ENCODE data around the gene LLCFC1.
A peak's percentile ranks its signal among the peaks of the same experiment; 100 is the strongest.

The LLCFC1 gene

DNA sequence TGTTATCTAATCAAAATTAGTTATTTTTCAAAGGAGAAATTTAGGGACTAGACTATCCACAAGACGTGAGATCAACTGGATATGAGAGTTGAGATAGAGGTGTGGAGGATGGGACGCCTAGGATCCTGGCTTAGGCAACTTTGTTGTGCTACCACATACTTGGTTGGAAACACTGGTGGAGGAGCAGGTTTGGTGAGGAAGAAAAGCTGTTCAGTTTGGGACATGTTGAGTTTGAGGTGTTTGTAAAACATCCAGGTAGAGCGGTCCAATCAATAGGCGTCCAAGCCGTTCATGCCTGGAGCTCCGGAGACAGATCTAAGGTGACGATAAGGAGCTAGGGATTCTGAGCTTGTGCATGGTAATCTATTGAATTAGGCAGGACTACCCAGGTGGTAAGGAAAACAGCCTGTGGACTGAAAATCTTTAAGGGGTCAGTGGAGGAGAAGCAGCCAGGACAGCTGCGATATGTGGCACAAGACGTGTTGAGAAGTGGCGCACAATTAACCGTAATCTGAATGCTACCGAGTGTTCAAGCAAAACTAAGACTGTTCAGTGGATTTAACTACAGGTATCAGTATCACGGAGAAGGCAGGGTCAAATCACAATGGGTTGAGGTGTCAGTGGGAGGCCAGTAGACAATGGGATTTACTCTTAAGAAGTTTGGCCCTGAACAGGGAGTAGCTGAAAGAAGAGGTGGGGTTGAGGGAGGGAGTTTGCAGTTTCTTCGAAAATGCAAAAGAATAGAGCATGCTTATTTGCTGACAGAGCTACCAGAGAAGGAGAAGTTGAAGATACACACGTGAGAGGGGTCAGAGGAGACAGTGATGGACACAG lies 37.6 kb upstream of the LLCFC1 start:
- no peak overlapping the region for H3K4me3 ChIP-seq (ENCODE audit: low read length)
- DNase-seq (ENCODE audit: low read depth) = peak; percentile 0
- TF ChIP-seq, protein P1, sequence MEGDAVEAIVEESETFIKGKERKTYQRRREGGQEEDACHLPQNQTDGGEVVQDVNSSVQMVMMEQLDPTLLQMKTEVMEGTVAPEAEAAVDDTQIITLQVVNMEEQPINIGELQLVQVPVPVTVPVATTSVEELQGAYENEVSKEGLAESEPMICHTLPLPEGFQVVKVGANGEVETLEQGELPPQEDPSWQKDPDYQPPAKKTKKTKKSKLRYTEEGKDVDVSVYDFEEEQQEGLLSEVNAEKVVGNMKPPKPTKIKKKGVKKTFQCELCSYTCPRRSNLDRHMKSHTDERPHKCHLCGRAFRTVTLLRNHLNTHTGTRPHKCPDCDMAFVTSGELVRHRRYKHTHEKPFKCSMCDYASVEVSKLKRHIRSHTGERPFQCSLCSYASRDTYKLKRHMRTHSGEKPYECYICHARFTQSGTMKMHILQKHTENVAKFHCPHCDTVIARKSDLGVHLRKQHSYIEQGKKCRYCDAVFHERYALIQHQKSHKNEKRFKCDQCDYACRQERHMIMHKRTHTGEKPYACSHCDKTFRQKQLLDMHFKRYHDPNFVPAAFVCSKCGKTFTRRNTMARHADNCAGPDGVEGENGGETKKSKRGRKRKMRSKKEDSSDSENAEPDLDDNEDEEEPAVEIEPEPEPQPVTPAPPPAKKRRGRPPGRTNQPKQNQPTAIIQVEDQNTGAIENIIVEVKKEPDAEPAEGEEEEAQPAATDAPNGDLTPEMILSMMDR (IDR thresholded peaks at IDR 0.05; ENCODE audit: insufficient read depth, low read depth, low read length, missing control alignments) = no peak

DNA sequence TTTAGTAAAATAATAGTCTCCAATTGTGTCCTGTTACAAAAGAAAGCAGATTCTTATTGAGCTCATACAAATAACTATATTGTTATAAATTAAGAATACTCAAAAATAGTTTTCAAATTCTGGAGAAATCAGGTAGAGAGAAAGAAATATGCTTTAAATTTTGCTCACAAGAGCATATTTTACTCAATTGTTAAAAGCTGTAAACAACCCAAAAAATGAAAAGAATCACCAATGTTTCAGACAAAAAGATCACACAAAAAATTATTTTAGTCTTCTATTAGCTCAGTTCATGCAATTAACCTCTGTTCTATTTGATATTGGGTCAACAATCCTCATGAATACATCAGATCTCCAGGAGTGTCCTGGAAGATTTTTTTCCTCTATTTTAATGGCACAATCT lies 35.2 kb upstream of the LLCFC1 start:
- no peak for DNase-seq (ENCODE audit: low read depth)
- no peak overlapping the region for H3K4me3 ChIP-seq (ENCODE audit: low read length)
- TF ChIP-seq, protein P1 (IDR thresholded peaks at IDR 0.05; ENCODE audit: insufficient read depth, low read depth, low read length, missing control alignments) = no peak

DNA sequence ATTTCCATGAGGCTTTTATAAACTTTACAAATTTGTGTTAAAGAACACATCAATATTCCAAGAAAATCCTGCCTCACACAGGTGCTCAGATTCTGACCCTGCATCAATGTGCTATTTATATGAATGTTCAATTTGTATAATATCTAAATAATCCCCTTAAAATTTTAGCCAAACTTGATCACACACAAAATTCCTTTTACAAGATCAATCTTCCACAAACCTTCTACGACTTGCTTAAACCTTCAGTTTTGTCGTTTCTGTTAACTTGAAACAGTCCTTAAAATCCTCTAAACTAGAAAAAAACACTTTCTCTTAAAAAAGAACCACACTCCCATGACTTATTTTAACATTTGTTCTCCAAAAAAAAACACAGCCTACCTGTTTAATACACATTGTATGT lies 33.5 kb upstream of the LLCFC1 start:
- no peak overlapping the region for H3K4me3 ChIP-seq (ENCODE audit: low read length)
- DNase-seq (ENCODE audit: low read depth) = no peak
- TF ChIP-seq, protein P1 (IDR thresholded peaks at IDR 0.05; ENCODE audit: insufficient read depth, low read depth, low read length, missing control alignments) = no peak

DNA sequence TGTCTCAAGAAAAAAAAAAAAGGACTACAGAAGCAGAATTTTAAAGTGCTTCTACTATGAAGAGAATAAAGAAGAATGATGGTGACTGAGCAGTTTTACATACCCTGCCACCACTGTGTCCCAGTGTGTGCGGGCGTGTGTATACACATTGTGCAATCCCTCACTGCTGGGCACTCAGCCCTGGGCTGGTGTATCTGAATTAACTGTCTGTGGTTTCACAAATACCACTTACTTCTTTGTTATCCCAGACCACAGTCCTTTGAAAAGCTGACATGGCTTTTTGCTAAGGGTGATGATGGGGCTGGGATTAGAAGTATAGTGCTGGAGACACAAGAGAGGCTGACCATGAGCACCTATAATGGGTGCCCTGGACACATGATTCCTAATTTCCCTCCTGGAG lies 32.6 kb upstream of the LLCFC1 start:
- TF ChIP-seq, protein P1 (IDR thresholded peaks at IDR 0.05; ENCODE audit: insufficient read depth, low read depth, low read length, missing control alignments) = no peak
- H3K4me3 ChIP-seq (ENCODE audit: low read length) = no peak overlapping the region
- DNase-seq (ENCODE audit: low read depth) = no peak

DNA sequence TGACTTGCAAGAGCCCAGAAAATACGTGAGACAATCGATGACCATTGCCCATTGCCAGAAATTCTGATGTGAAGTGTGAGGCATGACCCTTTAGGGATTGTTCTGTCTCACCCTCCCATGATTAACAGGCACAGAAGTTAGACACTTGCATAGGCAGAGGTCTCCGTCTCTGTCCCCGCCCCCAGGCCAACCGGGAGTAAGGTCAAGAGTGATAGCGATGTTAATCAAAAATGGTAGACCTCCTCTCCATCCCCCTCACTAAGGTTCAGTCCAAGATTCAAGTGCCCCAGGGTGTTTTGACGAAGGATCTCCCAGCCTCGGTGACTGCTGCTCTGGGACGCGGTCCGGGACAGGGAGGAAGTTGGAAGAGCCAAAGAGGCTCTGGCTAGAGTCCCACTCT lies 31.0 kb upstream of the LLCFC1 start:
- no peak for DNase-seq (ENCODE audit: low read depth)
- H3K4me3 ChIP-seq (ENCODE audit: low read length) = no peak overlapping the region
- TF ChIP-seq, protein P1 (IDR thresholded peaks at IDR 0.05; ENCODE audit: insufficient read depth, low read depth, low read length, missing control alignments) = no peak

DNA sequence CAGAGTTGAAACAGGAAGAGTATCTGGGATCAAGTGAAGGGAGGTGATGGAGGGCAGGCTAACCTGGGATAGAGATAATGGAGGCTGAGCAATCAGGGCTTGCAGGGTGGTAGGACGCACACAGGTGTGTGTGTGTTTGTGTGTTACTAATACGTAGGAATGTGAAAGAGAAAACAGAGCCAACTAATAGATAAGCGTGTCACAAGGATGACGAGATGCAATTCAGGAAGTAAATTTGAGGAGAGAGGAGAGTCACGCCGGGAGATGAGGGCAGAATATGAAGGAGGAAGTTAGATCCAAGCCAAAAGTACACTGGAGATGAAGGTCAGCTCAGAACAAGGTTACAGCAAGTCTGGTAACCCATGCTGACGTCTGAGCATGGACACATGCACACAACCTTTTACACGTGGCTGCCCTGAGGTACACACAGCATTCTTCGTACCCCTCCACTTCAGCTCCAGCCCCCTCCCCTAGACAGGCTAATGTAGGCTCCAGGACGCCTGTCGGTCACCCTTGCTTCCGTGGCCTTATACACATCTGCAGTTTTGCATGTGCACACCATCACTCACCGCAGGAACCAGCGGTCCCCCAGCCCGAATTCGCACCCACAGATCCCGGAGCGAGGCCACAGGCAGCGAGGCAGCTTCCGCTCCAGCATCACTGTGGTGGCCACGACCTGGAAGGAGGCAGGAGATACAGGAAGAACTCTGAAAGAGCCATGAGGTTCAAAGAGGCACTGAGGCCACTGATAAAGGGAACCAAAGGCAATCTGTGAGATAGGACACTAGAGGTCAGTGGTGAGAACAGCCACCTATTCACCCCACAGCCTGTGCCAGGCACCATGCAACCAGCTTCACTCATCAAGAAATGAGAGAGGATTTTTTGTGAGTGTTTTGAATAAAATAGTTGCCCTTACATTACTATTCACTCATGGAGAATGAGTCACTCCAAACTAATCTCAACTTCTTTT lies 30.1 kb upstream of the LLCFC1 start:
- H3K4me3 ChIP-seq (ENCODE audit: low read length) = no peak overlapping the region
- DNase-seq (ENCODE audit: low read depth) = no peak
- TF ChIP-seq, protein P1 (IDR thresholded peaks at IDR 0.05; ENCODE audit: insufficient read depth, low read depth, low read length, missing control alignments) = peak; percentile 9
